Loucy (cell line): Measurements from ENCODE around the gene POLR2H.

Experiments used
- H2AFZ ChIP-seq: fragments of 200-600 bp; sonication (generic); 2 replicates; pipeline ENCODE4 v1.6.0; 2016; ENCODE audit warnings: antibody characterized with exemption, mild to moderate bottlenecking, low read length, moderate library complexity
- H3F3A ChIP-seq: fragments of 200-600 bp; 2 replicates; pipeline ENCODE4 v1.6.0; 2016; ENCODE audit warnings: antibody characterized with exemption, low read depth, mild to moderate bottlenecking
- H3K27me3 ChIP-seq: fragments of 200-600 bp; sonication (generic); 2 replicates; pipeline ENCODE4 v1.6.1; 2014; ENCODE audit warnings: low read length, mild to moderate bottlenecking; ENCODE audit not compliant: insufficient read depth, poor library complexity, severe bottlenecking
- H3K36me3 ChIP-seq: fragments of 200-600 bp; sonication (generic); 2 replicates; pipeline ENCODE4 v1.6.1; 2016; ENCODE audit warnings: low read length; ENCODE audit not compliant: insufficient read depth
- H3K4me1 ChIP-seq: fragments of 200-600 bp; sonication (generic); 2 replicates; pipeline ENCODE4 v1.5.1; 2014; ENCODE audit warnings: low read length, mild to moderate bottlenecking; ENCODE audit not compliant: insufficient read depth, poor library complexity, severe bottlenecking
- H3K4me2 ChIP-seq: fragments of 200-600 bp; sonication (generic); 2 replicates; pipeline ENCODE4 v1.6.0; 2014; ENCODE audit warnings: antibody characterized with exemption, low read length, low read depth, mild to moderate bottlenecking; ENCODE audit not compliant: poor library complexity, severe bottlenecking
- H3K4me3 ChIP-seq: fragments of 200-600 bp; sonication (generic); 2 replicates; pipeline ENCODE4 v1.5.1; 2014; ENCODE audit warnings: low read length, mild to moderate bottlenecking, mixed read lengths; ENCODE audit not compliant: poor library complexity, severe bottlenecking
- H3K79me2 ChIP-seq: fragments of 200-600 bp; sonication (generic); 2 replicates; pipeline ENCODE4 v1.6.1; 2014; ENCODE audit warnings: low read length; ENCODE audit not compliant: insufficient read depth
- H3K9ac ChIP-seq: fragments of 200-600 bp; sonication (generic); 2 replicates; pipeline ENCODE4 v1.6.0; 2014; ENCODE audit warnings: mild to moderate bottlenecking, low read depth, low read length, moderate library complexity; ENCODE audit not compliant: poor library complexity, severe bottlenecking
- H3K9me2 ChIP-seq: fragments of 200-600 bp; sonication (generic); replicated peaks from 2 replicates; pipeline ENCODE4 v1.6.1; 2016; ENCODE audit warnings: low read depth, low read length, mixed read lengths
- H3K9me3 ChIP-seq: fragments of 200-600 bp; sonication (generic); 2 replicates; pipeline ENCODE4 v1.6.1; 2014; ENCODE audit warnings: mild to moderate bottlenecking, antibody characterized with exemption, low read length, low read depth; ENCODE audit not compliant: insufficient read depth
- H4K20me1 ChIP-seq: fragments of 200-600 bp; sonication (generic); 2 replicates; pipeline ENCODE4 v1.6.0; 2014; ENCODE audit warnings: antibody characterized with exemption, low read length, mild to moderate bottlenecking; ENCODE audit not compliant: insufficient read depth, poor library complexity, severe bottlenecking
- CTCF ChIP-seq: fragments of 200-600 bp; sonication (generic); conservative IDR thresholded peaks from 2 replicates; pipeline ENCODE4 v1.5.1; 2014; ENCODE audit warnings: mild to moderate bottlenecking, antibody characterized with exemption, low read length
- EZH2phosphoT487 ChIP-seq: fragments of 200-600 bp; IDR thresholded peaks from 2 replicates; pipeline ENCODE4 v1.6.1; 2018; ENCODE audit warnings: antibody characterized with exemption, mild to moderate bottlenecking, moderate library complexity, borderline replicate concordance

Gene POLR2H

GRCh38 chr3:184336547-184337398 is 24.7 kb upstream of the POLR2H start:
- peaks cover 7% of the 10 kb centered on the region for H3K4me1 ChIP-seq
- H3K79me2 ChIP-seq: no peaks in the 10 kb centered on the region
- H3K9ac ChIP-seq: no peak overlapping the region
- H3F3A ChIP-seq: no peaks in the 10 kb centered on the region
- no peak overlapping the region for H3K4me3 ChIP-seq
- peaks cover 21% of the 10 kb centered on the region for H4K20me1 ChIP-seq
- H3K9me2 ChIP-seq: no peaks in the 10 kb centered on the region
- H2AFZ ChIP-seq: no peak overlapping the region
- H3K36me3 ChIP-seq: peaks cover 39% of the 10 kb centered on the region; the same call in 1 of the 2 replicates
- H3K4me2 ChIP-seq: no peak overlapping the region
- TF ChIP-seq EZH2phosphoT487: no peak
- no peaks in the 10 kb centered on the region for H3K9me3 ChIP-seq
- no peaks in the 10 kb centered on the region for H3K27me3 ChIP-seq

GRCh38 chr3:184337399-184337714 is 24.2 kb upstream of the POLR2H start, which contains the start of gene FAM131A:
Gene FAM131A, plus strand, starts transcription at chr3:184337600. Its CDS starts 31 bp downstream, at chr3:184337631.
- H3K27me3 ChIP-seq: no peaks in the 10 kb centered on the region
- H3K36me3 ChIP-seq: peaks cover 33% of the 10 kb centered on the region; the same call in 1 of the 2 replicates
- H3K79me2 ChIP-seq: no peaks in the 10 kb centered on the region
- H3K4me2 ChIP-seq: no peak within 1 kb of the TSS
- no peaks in the 10 kb centered on the region for H3K9me3 ChIP-seq
- H3F3A ChIP-seq: no peaks in the 10 kb centered on the region
- peaks cover 21% of the 10 kb centered on the region for H4K20me1 ChIP-seq
- no peak for TF ChIP-seq CTCF
- no peak for TF ChIP-seq EZH2phosphoT487
- peaks cover 7% of the 10 kb centered on the region for H3K4me1 ChIP-seq
- H2AFZ ChIP-seq: no peak within 1 kb of the TSS
- H3K4me3 ChIP-seq: no peak within 1 kb of the TSS
- H3K9ac ChIP-seq: no peak within 1 kb of the TSS
- H3K9me2 ChIP-seq: no peaks in the 10 kb centered on the region

- H3K4me3 ChIP-seq: no peak overlapping the region
- no peaks in the 10 kb centered on the region for H3K9me2 ChIP-seq
- H3K36me3 ChIP-seq: peaks cover 27% of the 10 kb centered on the region; the same call in 1 of the 2 replicates
- TF ChIP-seq EZH2phosphoT487: no peak
- no peak for TF ChIP-seq CTCF
- H3F3A ChIP-seq: no peaks in the 10 kb centered on the region
- H3K4me2 ChIP-seq: no peak overlapping the region
- H3K79me2 ChIP-seq: no peaks in the 10 kb centered on the region
- no peak overlapping the region for H2AFZ ChIP-seq
- H3K9me3 ChIP-seq: no peaks in the 10 kb centered on the region
- peaks cover 17% of the 10 kb centered on the region for H4K20me1 ChIP-seq
- H3K27me3 ChIP-seq: no peaks in the 10 kb centered on the region
- no peak overlapping the region for H3K9ac ChIP-seq
- peaks cover 7% of the 10 kb centered on the region for H3K4me1 ChIP-seq
Observed at GRCh38 chr3:184337981-184338380, 23.5 kb upstream of the POLR2H start.

GRCh38 chr3:184338511-184338945 is 23.0 kb upstream of the POLR2H start:
- H3K4me1 ChIP-seq: peaks cover 7% of the 10 kb centered on the region
- H3K4me3 ChIP-seq: no peak overlapping the region
- H3K36me3 ChIP-seq: peaks cover 22% of the 10 kb centered on the region; the same call in 1 of the 2 replicates
- TF ChIP-seq EZH2phosphoT487 (no peak), CTCF (no peak)
- no peak overlapping the region for H3K4me2 ChIP-seq
- no peaks in the 10 kb centered on the region for H3F3A ChIP-seq
- no peaks in the 10 kb centered on the region for H3K27me3 ChIP-seq
- H3K9me3 ChIP-seq: no peaks in the 10 kb centered on the region
- H3K79me2 ChIP-seq: no peaks in the 10 kb centered on the region
- H3K9me2 ChIP-seq: no peaks in the 10 kb centered on the region
- no peak overlapping the region for H2AFZ ChIP-seq
- peaks cover 12% of the 10 kb centered on the region for H4K20me1 ChIP-seq
- H3K9ac ChIP-seq: no peak overlapping the region
